D721Med (cell line): ENCODE results near the gene USP48.

Experiments
- DNase-seq: peaks from one replicate; pipeline ENCODE4 v3.0.0; 2011; ENCODE audit warnings: low spot score; ENCODE audit not compliant: insufficient read length
- FAIRE-seq: peaks from 2 replicates; lab custom pipeline; 2011; peaks lifted over from hg19 to GRCh38; lab: Jason Lieb, UNC
- CTCF ChIP-seq: IDR thresholded peaks from 2 replicates; pipeline ENCODE4 v1.5.1; 2012; ENCODE audit warnings: mild to moderate bottlenecking, control low read depth; ENCODE audit not compliant: insufficient read depth; ENCODE audit errors: missing control alignments

Gene USP48

GRCh38 chr1:21705303-21705980, 77.5 kb downstream of the USP48 start:
- FAIRE-seq (no peak), DNase-seq (no peak)

GRCh38 chr1:21704145-21704544, 78.8 kb downstream of the USP48 start:
- FAIRE-seq (no peak), DNase-seq (no peak)
- TF ChIP-seq CTCF = no peak

More at GRCh38 chr1:21705303-21705980, 77.5 kb downstream of the USP48 start:
- no peak for TF ChIP-seq CTCF

- DNase-seq (no peak), FAIRE-seq (no peak)
- peak; percentile 30 for TF ChIP-seq CTCF
Measured at GRCh38 chr1:21703318-21703963, 79.5 kb downstream of the USP48 start.

GRCh38 chr1:21702780-21703179, 80.2 kb downstream of the USP48 start:
- FAIRE-seq = no peak

GRCh38 chr1:21701401-21701800, 81.5 kb downstream of the USP48 start:
- FAIRE-seq = no peak

More at GRCh38 chr1:21702780-21703179, 80.2 kb downstream of the USP48 start:
- TF ChIP-seq CTCF = no peak
- no peak for DNase-seq

GRCh38 chr1:21700094-21700493, 82.9 kb downstream of the USP48 start:
- TF ChIP-seq CTCF = no peak
- DNase-seq = no peak
- no peak for FAIRE-seq

More at GRCh38 chr1:21701401-21701800, 81.5 kb downstream of the USP48 start:
- TF ChIP-seq CTCF = no peak
- DNase-seq = no peak

GRCh38 chr1:21696931-21697330, 86.0 kb downstream of the USP48 start:
- no peak for FAIRE-seq
- no peak for DNase-seq
- no peak for TF ChIP-seq CTCF
